NCI-H748 (cell line): ENCODE results near the gene ZSCAN25.
"Not testable (repeated sequence)": the region's sequence is repeated elsewhere in the genome, so short reads cannot be mapped to it uniquely, and the experiment has no call there.

Experiments
- DNase-seq: peaks from one replicate; lab custom pipeline; 2025; ENCODE audit not compliant: unreplicated experiment; lab: John Stamatoyannopoulos, UW

Gene ZSCAN25

GRCh38 chr7:99616359-99617191 is at the start of gene ZSCAN25:
TSS of gene ZSCAN25 (plus strand) at chr7:99616946. CDS start at chr7:99619607, 2,661 bp downstream.
- peak; percentile 97 for DNase-seq

GRCh38 chr7:99568770-99569169 is 48.0 kb upstream of the ZSCAN25 start:
- DNase-seq = not testable (repeated sequence)

- DNase-seq = no peak
Measured at GRCh38 chr7:99571768-99572167, 45.0 kb upstream of the ZSCAN25 start.

- no peak for DNase-seq
Measured at GRCh38 chr7:99573257-99573656, 43.5 kb upstream of the ZSCAN25 start.

GRCh38 chr7:99576251-99576650 is 40.5 kb upstream of the ZSCAN25 start:
- DNase-seq = no peak

- DNase-seq = no peak
Measured at GRCh38 chr7:99579281-99579955, 37.3 kb upstream of the ZSCAN25 start.

- DNase-seq = peak; percentile 82
Measured at GRCh38 chr7:99579956-99580777, 36.6 kb upstream of the ZSCAN25 start.

GRCh38 chr7:99580778-99581332 is 35.9 kb upstream of the ZSCAN25 start:
- not testable (repeated sequence) for DNase-seq

GRCh38 chr7:99588868-99589267 is 27.9 kb upstream of the ZSCAN25 start:
- no peak for DNase-seq

- DNase-seq = no peak
Measured at GRCh38 chr7:99594948-99595745, 21.6 kb upstream of the ZSCAN25 start.

- DNase-seq = no peak
Measured at GRCh38 chr7:99596408-99596955, 20.3 kb upstream of the ZSCAN25 start.

- no peak for DNase-seq
Measured at GRCh38 chr7:99597762-99598501, 18.8 kb upstream of the ZSCAN25 start, which contains the start of gene TMEM225B. TSS of gene TMEM225B (plus strand) at chr7:99598267. CDS start at chr7:99604389, 6,122 bp downstream.

- DNase-seq = no peak
Measured at GRCh38 chr7:99599836-99600235, 16.9 kb upstream of the ZSCAN25 start.

GRCh38 chr7:99601656-99602310 is 15.0 kb upstream of the ZSCAN25 start:
- DNase-seq = no peak

GRCh38 chr7:99605527-99605926 is 11.2 kb upstream of the ZSCAN25 start:
- DNase-seq = no peak

GRCh38 chr7:99606531-99606930 is 10.2 kb upstream of the ZSCAN25 start:
- no peak for DNase-seq

- DNase-seq = no peak
Measured at GRCh38 chr7:99607548-99607947, 9.2 kb upstream of the ZSCAN25 start.

- DNase-seq = no peak
Measured at GRCh38 chr7:99614495-99614894, 2.3 kb upstream of the ZSCAN25 start.

GRCh38 chr7:99615989-99616358 is 772 bp upstream of the ZSCAN25 start:
- no peak for DNase-seq
